GM19193 (cell line): ENCODE measurements around the gene PRAMEF4.
"Not testable (repeated sequence)": the region's sequence is repeated elsewhere in the genome, so short reads cannot be mapped to it uniquely, and the experiment has no call there.

Source experiments
- POLR2A ChIP-seq: IDR thresholded peaks from 4 replicates; pipeline ENCODE4 v1.6.1; 2011; ENCODE audit not compliant: insufficient read depth, insufficient read length; ENCODE audit errors: extremely low read depth

Gene PRAMEF4

GRCh38 chr1:12886101-12886500 is at the start of gene PRAMEF4:
TSS of gene PRAMEF4 (minus strand) at chr1:12886201. CDS start at chr1:12883394, 2,807 bp downstream.
- TF ChIP-seq POLR2A, result not testable (repeated sequence)

GRCh38 chr1:12916310-12916709 is 30.3 kb upstream of the PRAMEF4 start, which contains the start of gene PRAMEF7:
TSS of gene PRAMEF7 (plus strand) at chr1:12916610. CDS start at chr1:12917693, 1,083 bp downstream.
- not testable (repeated sequence) for TF ChIP-seq POLR2A

GRCh38 chr1:12898170-12898569 is 12.2 kb upstream of the PRAMEF4 start, which contains the start of gene PRAMEF10:
TSS of gene PRAMEF10 (minus strand) at chr1:12898270. CDS start at chr1:12895847, 2,423 bp downstream.
- TF ChIP-seq POLR2A, result not testable (repeated sequence)

- not testable (repeated sequence) for TF ChIP-seq POLR2A
These were observed 29.2 kb downstream of the PRAMEF4 start, which contains the start of gene PRAMEF2 for GRCh38 chr1:12856786-12857185. TSS of gene PRAMEF2 (plus strand) at chr1:12857086. CDS start at chr1:12859010, 1,924 bp downstream.

GRCh38 chr1:12851779-12852178 is 34.2 kb downstream of the PRAMEF4 start:
- TF ChIP-seq POLR2A, result no peak

- not testable (repeated sequence) for TF ChIP-seq POLR2A
These were observed 37.4 kb downstream of the PRAMEF4 start, which contains the start of gene HNRNPCL1 for GRCh38 chr1:12848620-12849019. TSS of gene HNRNPCL1 (minus strand) at chr1:12848720. CDS start at chr1:12848289, 431 bp downstream.

- not testable (repeated sequence) for TF ChIP-seq POLR2A
These were observed 54.7 kb downstream of the PRAMEF4 start, which contains the start of gene PRAMEF11 for GRCh38 chr1:12831310-12831709. TSS of gene PRAMEF11 (minus strand) at chr1:12831410. CDS start at chr1:12828789, 2,621 bp downstream.
